SH-SY5Y (cell line): Measurements from ENCODE around the gene CHID1.

Source experiments
- GATA2 ChIP-seq: IDR thresholded peaks from 2 replicates; pipeline ENCODE4 v1.6.1; 2011; ENCODE audit warnings: mild to moderate bottlenecking, low read depth, low read length
- GATA3 ChIP-seq: IDR thresholded peaks from 2 replicates; pipeline ENCODE4 v1.6.1; 2011; ENCODE audit warnings: low read depth, mild to moderate bottlenecking, low read length, moderate library complexity

The CHID1 gene

GRCh38 chr11:821512-822371 is 88.9 kb downstream of the CHID1 start:
- TF ChIP-seq GATA3 (no peak), GATA2 (no peak)

GRCh38 chr11:820655-821511 is 89.7 kb downstream of the CHID1 start:
- TF ChIP-seq GATA3 (no peak), GATA2 (no peak)

GRCh38 chr11:819943-820649 is 90.5 kb downstream of the CHID1 start:
- TF ChIP-seq GATA2 (no peak), GATA3 (no peak)

- TF ChIP-seq GATA3 (no peak), GATA2 (no peak)
Observed at GRCh38 chr11:819129-819931, 91.3 kb downstream of the CHID1 start.

- TF ChIP-seq GATA3 (no peak), GATA2 (no peak)
Observed at GRCh38 chr11:818396-819128, 92.0 kb downstream of the CHID1 start, which contains the start of gene PNPLA2. TSS of gene PNPLA2 (plus strand) at chr11:818914. CDS start at chr11:819719, 805 bp downstream.
